ENCODE results near the gene CEP164. TPM values are rescaled to one million over a fixed set of nuclear protein-coding genes. Genes with fewer than 3 reads are reported as not detected.
"Not testable (repeated sequence)": the region's sequence is repeated elsewhere in the genome, so short reads cannot be mapped to it uniquely, and the experiment has no call there.

CEP164 gene
- total and polyA plus RNA-seq, 9 of the 15 experiments (the other 6 are each of a cell fraction or from before 2014, with no cell fraction given): 2.1 to 16.5 (median 10.4) TPM

DNA sequence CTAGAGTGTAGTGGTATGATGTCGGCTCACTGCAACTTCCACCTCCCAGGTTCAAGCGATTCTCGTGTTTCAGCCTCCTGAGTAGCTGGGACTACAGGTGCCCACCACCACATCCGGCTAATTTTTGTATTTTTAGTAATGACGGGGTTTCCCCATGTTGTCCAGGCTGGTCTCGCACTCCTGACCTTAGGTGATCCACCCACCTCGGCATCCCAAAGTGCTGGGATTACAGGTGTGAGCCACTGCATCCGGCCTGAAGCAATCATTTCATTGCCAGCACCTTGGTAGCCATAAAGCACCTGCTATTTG, 129.0 kb downstream of the CEP164 start:
- ATAC-seq; H3K4me1 ChIP-seq (replicated peaks in 1 of 2; ENCODE audit: control insufficient read depth in 2 of 2, insufficient read depth in 2 of 2, low read length in 2 of 2); in situ Hi-C loops (cut with MboI); H3K9me3 ChIP-seq (replicated peaks; ENCODE audit: control insufficient read depth, insufficient read depth, low read depth, low read length); CTCF ChIA-PET (ENCODE audit: low intra/inter-chr PET ratio); H3K27ac ChIP-seq (ENCODE audit: extremely low read depth, low read depth, low read length); H3K9me1 ChIP-seq (ENCODE audit: control insufficient read depth, insufficient read depth, low read length); H4K20me1 ChIP-seq (replicated peaks; ENCODE audit: control insufficient read depth, insufficient read depth, low read length); H3K4me2 ChIP-seq (ENCODE audit: insufficient read depth, low read length); H3K4me3 ChIP-seq; intact Hi-C loops (cut with micrococcal nuclease); H2AFZ ChIP-seq (ENCODE audit: low read depth, low read length); FAIRE-seq; BruUV-seq (replicated peaks); H3K9ac ChIP-seq (ENCODE audit: insufficient read depth in 1 of 2, low read depth in 2 of 2, low read length in 2 of 2); DNase-seq (ENCODE audit: extremely low read depth in 1 of 4, low spot score in 3 of 4); H3K36me3 ChIP-seq (ENCODE audit: control insufficient read depth, insufficient read depth, low read length); H3K79me2 ChIP-seq (ENCODE audit: control insufficient read depth, insufficient read depth, low read length): not testable (repeated sequence)
- WGBS (ENCODE audit: insufficient coverage, low coverage, missing lambda C conversion rate): 11% methylated on average over 7 of the region's 8 CpGs
- H3K27me3 ChIP-seq (ENCODE audit: control insufficient read depth in 2 of 2, insufficient read depth in 2 of 2, low read length in 2 of 2): peaks cover 16 to 66% of the 10 kb centered on the region in 2 experiments; a peak in 4 of 5 replicates
- POLR2A ChIA-PET: interaction anchor here (0.6 kb wide), 3 partner anchors 9 to 158 kb away, joined by 3 read pairs; no protein-coding TSS in a partner anchor

DNA sequence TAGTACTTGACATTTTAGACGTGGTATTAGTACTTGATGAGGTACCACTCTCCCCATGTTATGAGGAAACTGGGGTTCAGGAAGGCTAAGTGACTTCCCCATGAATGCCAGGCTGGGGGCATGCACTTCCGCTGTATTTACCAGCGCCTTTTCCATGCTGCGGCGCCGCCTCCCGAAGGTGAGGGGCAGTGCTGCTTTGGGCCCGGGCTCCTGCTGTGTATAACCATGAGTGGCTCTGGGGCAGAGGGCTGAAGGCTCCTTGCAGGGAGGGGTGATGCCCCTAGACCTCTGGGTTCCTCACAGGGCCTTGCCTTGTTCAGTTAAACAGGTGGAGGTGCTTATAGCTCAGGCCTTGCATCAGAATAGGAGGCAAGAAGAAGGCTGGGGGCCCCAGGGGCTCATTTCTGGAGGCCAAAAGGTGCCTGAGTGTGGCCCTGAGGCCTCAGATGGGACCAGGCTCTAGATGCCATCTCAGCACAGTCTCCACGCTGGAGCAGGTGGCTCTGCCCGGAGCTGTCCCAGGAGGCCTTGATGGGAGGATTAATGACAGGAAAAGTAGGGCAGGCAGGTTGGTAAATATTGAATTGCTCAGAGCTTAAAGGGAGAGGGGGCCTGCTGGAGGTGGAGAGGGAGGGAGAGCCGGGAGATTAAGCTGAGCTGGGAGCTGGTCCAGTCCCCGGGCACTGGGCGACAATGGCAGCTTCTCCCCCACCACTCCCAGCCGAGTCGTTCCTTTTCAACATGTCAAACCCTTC, 129.6 kb downstream of the CEP164 start:
- FAIRE-seq: no peak
- H3K27ac ChIP-seq (ENCODE audit: extremely low read depth, low read depth, low read length): no peak overlapping the region
- H3K4me2 ChIP-seq (ENCODE audit: insufficient read depth, low read length): no peak overlapping the region
- no peak overlapping the region for H3K9ac ChIP-seq (ENCODE audit: insufficient read depth in 1 of 2, low read depth in 2 of 2, low read length in 2 of 2)
- H3K79me2 ChIP-seq (ENCODE audit: control insufficient read depth, insufficient read depth, low read length): no peaks in the 10 kb centered on the region
- peaks cover 16 to 72% of the 10 kb centered on the region in 2 experiments; a peak in 4 of 5 replicates for H3K27me3 ChIP-seq (ENCODE audit: control insufficient read depth in 2 of 2, insufficient read depth in 2 of 2, low read length in 2 of 2)
- no TSS peak for BruUV-seq (replicated peaks)
- POLR2A ChIA-PET: interaction anchor here (0.6 kb wide), 2 partner anchors 122 to 159 kb away, joined by 3 read pairs; no protein-coding TSS in a partner anchor
- DNase-seq (ENCODE audit: extremely low read depth in 1 of 4, low spot score in 3 of 4): no peak
- H3K36me3 ChIP-seq (ENCODE audit: control insufficient read depth, insufficient read depth, low read length): no peaks in the 10 kb centered on the region
- no peak overlapping the region for H3K4me3 ChIP-seq
- H3K9me3 ChIP-seq (replicated peaks; ENCODE audit: control insufficient read depth, insufficient read depth, low read depth, low read length): no peaks in the 10 kb centered on the region
- 0 out of 3 replicates have a peak, but pooled peaks have one; percentile 32 for ATAC-seq
- TF ChIP-seq MECOM (CRISPR knock-in tag; IDR thresholded peaks at IDR 0.05) (no peak), DACH1 (IDR thresholded peaks at IDR 0.05; ENCODE audit: partially characterized antibody) (no peak), XRCC5 (IDR thresholded peaks at IDR 0.05; ENCODE audit: low read depth, low read length) (no peak)
- TF ChIP-seq, protein P1, sequence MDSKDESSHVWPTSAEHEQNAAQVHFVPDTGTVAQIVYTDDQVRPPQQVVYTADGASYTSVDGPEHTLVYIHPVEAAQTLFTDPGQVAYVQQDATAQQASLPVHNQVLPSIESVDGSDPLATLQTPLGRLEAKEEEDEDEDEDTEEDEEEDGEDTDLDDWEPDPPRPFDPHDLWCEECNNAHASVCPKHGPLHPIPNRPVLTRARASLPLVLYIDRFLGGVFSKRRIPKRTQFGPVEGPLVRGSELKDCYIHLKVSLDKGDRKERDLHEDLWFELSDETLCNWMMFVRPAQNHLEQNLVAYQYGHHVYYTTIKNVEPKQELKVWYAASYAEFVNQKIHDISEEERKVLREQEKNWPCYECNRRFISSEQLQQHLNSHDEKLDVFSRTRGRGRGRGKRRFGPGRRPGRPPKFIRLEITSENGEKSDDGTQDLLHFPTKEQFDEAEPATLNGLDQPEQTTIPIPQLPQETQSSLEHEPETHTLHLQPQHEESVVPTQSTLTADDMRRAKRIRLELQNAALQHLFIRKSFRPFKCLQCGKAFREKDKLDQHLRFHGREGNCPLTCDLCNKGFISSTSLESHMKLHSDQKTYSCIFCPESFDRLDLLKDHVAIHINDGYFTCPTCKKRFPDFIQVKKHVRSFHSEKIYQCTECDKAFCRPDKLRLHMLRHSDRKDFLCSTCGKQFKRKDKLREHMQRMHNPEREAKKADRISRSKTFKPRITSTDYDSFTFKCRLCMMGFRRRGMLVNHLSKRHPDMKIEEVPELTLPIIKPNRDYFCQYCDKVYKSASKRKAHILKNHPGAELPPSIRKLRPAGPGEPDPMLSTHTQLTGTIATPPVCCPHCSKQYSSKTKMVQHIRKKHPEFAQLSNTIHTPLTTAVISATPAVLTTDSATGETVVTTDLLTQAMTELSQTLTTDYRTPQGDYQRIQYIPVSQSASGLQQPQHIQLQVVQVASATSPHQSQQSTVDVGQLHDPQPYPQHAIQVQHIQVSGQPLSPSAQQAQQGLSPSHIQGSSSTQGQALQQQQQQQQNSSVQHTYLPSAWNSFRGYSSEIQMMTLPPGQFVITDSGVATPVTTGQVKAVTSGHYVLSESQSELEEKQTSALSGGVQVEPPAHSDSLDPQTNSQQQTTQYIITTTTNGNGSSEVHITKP (IDR thresholded peaks at IDR 0.05; ENCODE audit: partially characterized antibody): no peak
- in situ Hi-C loops (cut with MboI): no loop called here
- no peaks in the 10 kb centered on the region for H3K9me1 ChIP-seq (ENCODE audit: control insufficient read depth, insufficient read depth, low read length)
- no peaks in the 10 kb centered on the region; a peak in 1 of 5 replicates for H3K4me1 ChIP-seq (replicated peaks in 1 of 2; ENCODE audit: control insufficient read depth in 2 of 2, insufficient read depth in 2 of 2, low read length in 2 of 2)
- intact Hi-C loops (cut with micrococcal nuclease): no loop called here
- no peak overlapping the region for H2AFZ ChIP-seq (ENCODE audit: low read depth, low read length)
- H4K20me1 ChIP-seq (replicated peaks; ENCODE audit: control insufficient read depth, insufficient read depth, low read length): peaks cover 4% of the 10 kb centered on the region; the same call in 1 of the 2 replicates
- WGBS (ENCODE audit: insufficient coverage, low coverage, missing lambda C conversion rate): 8% methylated on average over 15 of the region's 15 CpGs
- CTCF ChIA-PET (ENCODE audit: low intra/inter-chr PET ratio): no interaction called here
